Fibroblast of mammary gland (primary cell): ENCODE data around the gene MLIP.
"Not testable (repeated sequence)": the region's sequence is repeated elsewhere in the genome, so short reads cannot be mapped to it uniquely, and the experiment has no call there.

Source experiments
- DNase-seq: peaks from one replicate; pipeline ENCODE4 v3.0.0-alpha.2; 2010; ENCODE audit warnings: low read depth
- H3K4me3 ChIP-seq: 2 replicates; pipeline ENCODE4 v1.5.1; 2011; ENCODE audit warnings: low read depth, mild to moderate bottlenecking, low read length, moderate library complexity; ENCODE audit not compliant: control insufficient read depth
- CTCF ChIP-seq: conservative IDR thresholded peaks from 2 replicates; pipeline ENCODE4 v1.5.1; 2011; ENCODE audit warnings: low read depth, low read length, inconsistent platforms; ENCODE audit not compliant: control insufficient read depth, insufficient read depth

MLIP gene

DNA sequence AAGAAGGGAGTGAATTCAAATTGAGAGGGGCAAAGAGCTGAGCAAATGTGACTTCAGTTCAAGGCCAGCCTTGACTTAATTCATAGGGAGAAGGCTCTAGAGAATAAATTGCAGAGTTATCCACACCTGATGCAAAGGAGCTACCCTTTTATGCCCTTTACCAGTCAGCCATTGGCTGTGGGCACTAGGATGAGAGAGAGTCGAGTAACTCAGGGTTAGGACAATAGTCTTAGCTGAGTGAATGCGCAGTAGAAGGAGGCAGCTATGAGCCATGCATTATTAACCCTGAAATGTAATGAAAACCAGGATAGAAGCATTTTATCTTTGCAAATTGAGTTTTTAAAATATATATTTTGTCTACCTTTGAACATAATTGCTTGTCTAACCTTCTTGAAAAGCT lies 134.0 kb downstream of the MLIP start:
- no peak for TF ChIP-seq CTCF

GRCh38 chr6:54248319-54248718 lies 137.1 kb downstream of the MLIP start:
- no peak for DNase-seq
- no peak overlapping the region for H3K4me3 ChIP-seq
- TF ChIP-seq CTCF = no peak

More for the DNA sequence above, 134.0 kb downstream of the MLIP start:
- no peak for DNase-seq
- H3K4me3 ChIP-seq = no peak overlapping the region

GRCh38 chr6:54248994-54249393 lies 137.8 kb downstream of the MLIP start:
- no peak overlapping the region for H3K4me3 ChIP-seq
- DNase-seq = no peak
- no peak for TF ChIP-seq CTCF

DNA sequence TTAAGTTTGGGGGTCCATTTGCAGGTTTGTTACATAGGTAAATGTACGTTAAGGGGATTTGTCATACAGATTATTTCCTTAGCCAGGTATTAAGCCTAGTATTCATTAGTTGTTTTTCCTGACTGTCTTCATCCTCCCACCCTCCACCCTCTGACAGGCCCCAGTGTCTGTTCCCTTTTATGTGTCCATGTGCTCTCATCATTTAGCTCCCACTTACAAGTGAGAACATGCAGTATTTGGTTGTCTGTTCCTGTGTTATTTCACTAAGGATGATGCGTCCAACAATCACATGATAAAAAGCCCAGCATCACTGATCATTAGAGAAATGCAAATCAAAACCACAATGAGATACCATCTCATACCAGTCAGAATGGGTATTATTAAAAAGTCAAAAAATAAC lies 138.6 kb downstream of the MLIP start:
- H3K4me3 ChIP-seq = not testable (repeated sequence)

DNA sequence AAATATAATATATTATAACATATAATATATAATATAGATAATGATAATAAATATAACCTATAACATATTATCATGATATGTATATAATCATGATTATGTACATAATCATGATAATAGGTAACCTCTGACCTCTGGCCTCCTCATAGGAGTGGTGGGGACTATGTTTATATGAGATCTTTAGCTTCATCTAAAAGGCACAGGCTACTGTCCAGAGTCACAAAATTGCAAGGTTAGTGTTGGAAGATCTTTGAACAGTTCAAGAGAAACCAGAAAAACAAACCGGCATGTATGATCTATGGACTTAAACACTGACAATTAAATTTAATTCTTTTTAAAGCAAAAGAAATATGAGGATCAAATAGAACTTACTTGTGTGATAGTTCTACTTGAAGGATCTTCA lies 141.3 kb downstream of the MLIP start:
- no peak overlapping the region for H3K4me3 ChIP-seq
- TF ChIP-seq CTCF = no peak
- no peak for DNase-seq

More for the DNA sequence above, 138.6 kb downstream of the MLIP start:
- DNase-seq = not testable (repeated sequence)

GRCh38 chr6:54252916-54253315 lies 141.7 kb downstream of the MLIP start:
- TF ChIP-seq CTCF = no peak
- DNase-seq = no peak
- H3K4me3 ChIP-seq = no peak overlapping the region

DNA sequence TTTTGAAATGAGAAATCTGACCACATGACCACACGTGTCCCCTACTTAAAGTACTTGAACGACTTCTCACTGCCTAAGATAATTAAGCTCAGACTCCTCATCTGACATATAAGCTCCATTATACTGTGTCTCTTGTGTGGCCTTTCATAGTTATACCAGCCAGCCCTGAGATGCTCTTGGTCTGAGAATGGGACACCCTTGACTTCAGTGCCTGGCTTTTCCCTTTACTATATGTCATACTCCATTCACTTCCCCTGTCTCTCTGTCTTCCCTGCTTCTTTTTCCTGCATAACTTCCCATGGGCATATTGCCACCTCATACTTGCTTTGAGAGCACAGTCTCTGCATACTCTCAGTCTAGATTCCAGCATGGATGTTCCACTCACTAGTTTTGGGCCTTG lies 143.6 kb downstream of the MLIP start:
- DNase-seq = no peak
- no peak for TF ChIP-seq CTCF
- no peak overlapping the region for H3K4me3 ChIP-seq
